Stimulated activated CD8-positive, alpha-beta memory T cell treated with anti-CD3 and anti-CD28 coated beads, Interleukin-4, amount 100 ng/mL, for 4 hours (primary cell): ENCODE data around the gene POMP.

Experiments used
- DNase-seq, 2 donors: peaks; one replicate each; pipeline ENCODE4 v3.0.0-alpha.2; 2020; ENCODE audit warnings: low read depth in 2 of 2, low spot score in 1 of 2

The POMP gene

GRCh38 chr13:28658796-28659620 is at the start of gene POMP:
POMP (plus strand) TSS chr13:28659130; CDS start chr13:28659185, 55 bp downstream.
- DNase-seq = peak; percentile 82 to 85

DNA sequence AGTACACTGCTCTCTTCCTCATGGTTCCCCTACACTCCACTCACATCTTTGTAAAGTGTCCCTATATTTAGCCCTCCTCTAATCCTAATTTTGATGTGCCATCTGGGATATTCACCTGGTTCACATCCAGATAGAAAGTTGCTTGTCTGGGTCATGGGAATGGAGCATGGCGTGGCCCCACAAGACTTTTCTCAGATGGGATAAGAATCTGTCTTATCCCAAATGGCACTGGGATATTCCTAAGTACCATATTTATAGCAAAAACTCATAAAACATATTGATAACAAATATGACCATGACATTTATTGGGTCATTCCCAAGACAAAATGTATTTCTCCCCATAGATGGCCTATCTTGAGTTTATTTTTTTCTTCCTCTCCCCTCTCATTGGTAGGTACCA is 49.5 kb upstream of the POMP start:
- no peak for DNase-seq

DNA sequence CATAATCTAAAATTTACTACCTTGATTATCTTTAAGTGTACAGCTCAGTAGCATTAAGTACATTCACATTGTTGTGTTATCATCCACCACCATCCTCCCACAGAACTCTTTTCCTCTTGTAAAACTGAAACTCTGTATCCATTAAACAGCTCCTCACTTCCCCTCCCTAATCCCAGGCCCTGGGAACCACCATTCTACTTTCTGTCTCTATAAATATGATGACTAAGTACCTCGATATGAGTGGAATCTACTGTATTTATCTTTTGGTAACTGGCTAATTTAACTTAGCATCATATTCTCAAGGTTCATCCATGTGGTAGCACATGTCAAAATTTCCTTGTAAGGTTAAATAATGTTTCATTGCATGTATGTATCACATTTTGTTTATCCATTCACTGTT is 49.0 kb upstream of the POMP start:
- DNase-seq = no peak

DNA sequence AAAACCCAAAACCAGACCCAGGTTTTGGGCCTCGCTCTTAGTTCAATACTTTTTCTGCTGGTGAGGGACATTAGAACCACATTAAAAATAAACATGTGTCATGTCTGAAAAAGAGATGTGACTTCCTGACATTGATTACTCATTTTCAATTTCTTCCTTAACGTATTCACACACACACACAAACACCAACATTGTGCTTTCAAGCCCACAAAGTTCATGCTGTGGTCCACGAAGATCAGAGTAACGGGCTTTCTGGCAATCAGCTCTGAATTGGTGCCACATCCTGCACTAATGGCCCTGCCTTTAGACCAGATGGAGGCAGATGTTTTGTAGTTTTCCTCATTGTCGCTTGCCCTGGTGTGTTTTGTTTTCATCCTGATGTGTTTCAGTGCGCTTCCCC is 47.9 kb upstream of the POMP start:
- no peak for DNase-seq

DNA sequence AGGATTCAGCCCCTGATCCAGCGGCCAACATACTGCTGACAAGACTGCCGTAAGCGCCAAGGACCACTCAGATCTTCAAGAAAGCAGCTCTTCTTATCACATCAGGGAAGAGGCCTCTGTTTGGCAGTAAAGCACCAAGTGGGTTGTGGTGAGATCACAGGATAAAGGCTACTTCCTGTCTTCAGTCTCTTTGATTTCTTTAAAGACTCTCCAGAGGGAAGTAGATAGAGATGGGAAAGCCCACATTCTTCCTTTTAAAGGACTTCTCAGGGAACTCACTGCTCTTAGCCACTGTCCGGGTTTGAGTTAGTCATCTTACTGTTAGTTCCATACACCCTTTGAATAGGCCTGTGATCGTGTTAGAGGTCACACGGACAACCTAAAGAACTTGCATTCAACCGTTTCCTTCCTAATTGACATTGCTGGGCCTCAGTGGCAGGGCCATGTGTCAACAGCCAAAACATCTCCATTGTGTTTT is 47.2 kb upstream of the POMP start:
- no peak for DNase-seq

DNA sequence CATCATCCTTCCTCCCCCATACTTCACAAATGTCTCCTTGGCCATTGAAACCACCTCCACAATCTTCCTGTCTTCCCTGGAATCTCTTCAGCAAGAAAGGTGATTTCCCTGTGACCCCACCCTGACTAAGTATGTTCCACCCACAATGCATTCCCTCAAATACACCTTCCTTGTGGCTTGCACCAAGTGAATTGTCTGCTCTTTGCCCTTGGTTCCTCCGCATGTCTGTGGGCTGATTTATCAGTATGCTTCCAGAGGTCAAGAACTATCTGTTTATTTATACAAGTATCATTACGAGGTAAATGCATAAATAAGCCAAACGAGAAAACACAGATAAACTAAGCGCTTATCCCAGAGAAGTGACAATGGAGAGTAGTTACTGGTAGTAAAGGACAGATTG is 45.4 kb upstream of the POMP start:
- DNase-seq = no peak

GRCh38 chr13:28615916-28616446 is 42.9 kb upstream of the POMP start:
- DNase-seq = no peak

- no peak for DNase-seq
These were observed 40.5 kb upstream of the POMP start for GRCh38 chr13:28618230-28618994.

DNA sequence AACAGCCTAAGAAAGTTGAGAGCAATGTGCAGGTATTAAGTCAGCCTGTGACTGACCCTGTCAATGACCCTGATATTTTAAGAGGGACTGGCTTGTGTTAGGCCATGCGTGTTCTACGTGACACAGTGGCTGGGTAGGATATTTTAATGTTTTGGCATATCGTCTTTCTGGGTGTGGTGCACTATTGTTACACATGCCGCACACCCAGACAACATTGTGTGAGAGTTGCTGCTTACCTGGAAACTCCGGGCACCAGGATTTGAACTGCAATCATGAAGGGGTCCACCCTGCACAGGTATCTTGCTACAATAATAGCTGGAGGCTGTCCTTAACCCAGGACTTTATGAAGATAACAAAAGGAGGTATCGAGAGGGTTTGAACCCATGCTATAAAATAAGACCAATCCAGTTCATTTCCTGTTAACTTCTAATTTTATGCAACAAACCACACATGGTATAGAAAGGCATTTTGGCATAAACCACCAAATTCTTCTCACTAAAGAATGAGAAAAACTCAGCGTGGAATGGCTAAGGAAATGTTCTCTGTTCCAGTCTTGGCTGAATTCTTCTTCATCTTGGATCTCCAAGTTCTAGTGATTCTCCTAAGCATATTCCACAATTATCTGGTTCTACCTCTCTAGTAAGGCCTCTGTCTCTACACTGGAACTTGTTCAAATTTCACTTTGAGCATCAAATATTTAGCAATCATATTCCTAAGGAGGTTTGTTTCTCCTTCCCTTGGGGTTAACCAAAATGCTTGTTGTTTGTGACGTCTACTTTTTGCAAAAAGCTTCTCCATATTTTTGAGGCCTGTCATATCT is 38.7 kb upstream of the POMP start:
- DNase-seq = no peak

GRCh38 chr13:28621449-28621848 is 37.5 kb upstream of the POMP start:
- DNase-seq = no peak

- no peak for DNase-seq
These were observed 36.6 kb upstream of the POMP start for GRCh38 chr13:28622286-28622685.

DNA sequence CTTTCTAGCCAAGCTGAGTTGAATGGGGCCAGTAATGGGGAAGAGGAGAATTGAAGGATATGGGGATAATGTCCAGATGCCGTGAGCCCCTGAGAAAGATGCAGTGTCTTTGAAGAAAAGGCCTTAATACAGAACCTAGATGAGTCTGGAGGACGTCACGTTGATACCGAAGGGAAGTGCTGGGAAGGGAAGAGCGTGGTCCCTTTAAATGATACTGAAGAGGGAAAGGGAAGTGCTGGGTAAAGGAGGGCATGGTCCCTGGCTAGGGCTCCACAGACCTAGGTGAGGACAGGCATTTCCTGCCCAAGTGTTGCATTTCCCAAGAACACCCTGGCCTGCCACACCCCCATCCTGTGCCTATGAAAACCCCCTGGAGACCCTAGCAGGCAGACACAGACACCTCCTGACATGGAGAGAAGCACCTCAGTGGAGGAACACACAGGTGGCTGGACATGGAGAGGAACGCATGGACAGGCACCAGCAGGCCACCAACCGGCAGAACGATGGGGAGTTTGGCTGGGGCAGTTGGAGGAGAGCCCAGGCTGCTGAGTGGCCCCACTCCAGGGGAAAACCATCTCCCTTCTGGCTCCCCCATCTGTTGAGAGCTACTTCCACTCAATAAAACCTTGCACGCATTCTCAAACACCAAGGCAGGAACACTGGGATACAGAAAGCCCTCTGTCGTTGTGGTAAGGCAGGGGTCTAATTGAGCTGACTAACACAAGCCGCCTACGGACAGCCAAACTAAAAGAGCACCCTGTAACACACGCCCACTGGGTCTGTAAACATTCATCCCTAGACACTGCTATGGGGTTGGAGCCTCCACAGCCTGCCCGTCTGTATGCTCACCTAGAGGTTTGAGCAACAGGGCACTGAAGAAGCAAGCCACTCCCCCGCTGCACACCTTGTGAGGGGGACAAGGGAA is 34.9 kb upstream of the POMP start:
- no peak for DNase-seq

- no peak for DNase-seq
These were observed 34.1 kb upstream of the POMP start for GRCh38 chr13:28624707-28625432.

DNA sequence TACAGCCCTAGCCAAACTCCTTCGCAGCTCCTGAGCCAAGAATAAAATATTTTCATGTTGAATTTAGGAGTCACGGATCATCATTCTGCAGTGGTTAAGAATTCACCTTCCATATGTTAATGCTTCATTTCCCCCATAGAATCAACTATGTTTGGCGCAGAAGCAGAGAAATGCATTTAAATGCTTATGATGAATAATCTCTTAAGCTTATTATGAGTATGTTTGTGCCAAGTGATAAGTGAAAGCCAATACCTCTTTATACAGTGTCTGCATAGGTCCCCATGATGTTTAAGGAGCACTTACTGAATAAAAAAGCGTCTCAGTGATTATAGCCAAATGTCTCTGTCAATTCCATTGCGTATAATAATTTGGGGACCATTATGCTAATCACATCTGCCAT is 32.7 kb upstream of the POMP start:
- no peak for DNase-seq

- no peak for DNase-seq
These were observed 30.7 kb upstream of the POMP start for GRCh38 chr13:28628241-28628640.

- DNase-seq = no peak
These were observed 28.1 kb upstream of the POMP start for GRCh38 chr13:28630869-28631268.

- no peak for DNase-seq
These were observed 27.1 kb upstream of the POMP start for GRCh38 chr13:28631801-28632200.

DNA sequence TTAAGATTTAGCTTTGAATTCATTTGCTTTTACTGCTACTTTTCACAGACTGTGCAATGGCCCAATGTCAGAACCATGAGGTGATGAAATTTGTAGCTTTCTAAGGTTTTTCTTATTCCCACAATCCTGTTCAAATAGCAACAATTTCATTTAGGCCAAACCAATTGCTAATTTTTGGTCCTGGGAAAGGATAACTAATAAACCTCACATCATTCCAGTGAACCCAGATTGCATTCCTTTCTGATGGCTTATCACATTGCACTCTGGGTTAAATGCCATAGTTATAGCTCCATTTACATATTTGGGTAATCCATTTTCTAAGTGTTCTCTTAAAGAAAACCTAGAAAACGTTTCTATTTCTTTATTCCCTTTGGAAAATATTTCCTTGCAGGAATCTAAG is 22.9 kb upstream of the POMP start:
- no peak for DNase-seq

DNA sequence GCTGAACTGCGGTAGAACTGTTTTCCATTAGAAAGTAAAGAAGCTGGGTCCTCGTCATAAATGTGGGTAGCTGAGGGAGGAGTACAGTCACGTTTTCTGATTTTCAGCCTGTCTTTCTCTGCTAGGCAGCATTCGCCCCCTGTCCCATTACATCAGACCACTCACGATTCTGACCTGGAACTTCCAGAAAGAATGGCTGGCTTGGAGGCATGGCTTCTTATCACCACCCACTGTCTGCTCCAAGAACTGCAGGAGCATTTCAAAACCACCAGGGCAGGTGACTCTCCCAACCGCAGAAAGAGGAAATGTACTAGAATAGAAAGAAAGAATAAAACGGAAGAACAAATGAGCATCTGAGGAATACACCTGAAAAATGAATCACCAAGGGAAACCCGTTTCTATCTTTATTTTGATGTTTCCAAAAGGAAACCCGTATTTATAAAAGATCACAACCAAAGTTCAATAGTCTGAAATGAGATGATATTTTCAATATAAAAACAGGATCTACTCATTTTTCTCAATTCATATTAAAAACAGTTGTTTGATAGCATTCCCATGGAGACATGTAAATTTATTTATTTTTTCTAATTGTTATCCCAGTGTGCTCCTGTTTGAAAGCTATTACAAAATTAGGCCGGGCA is 22.1 kb upstream of the POMP start:
- peak in 1 of 2 donors; percentile 7 for DNase-seq
